H1 (cell line): ENCODE measurements around the gene ABCD2. TPM values are rescaled to one million over a fixed set of nuclear protein-coding genes. Genes with fewer than 3 reads are reported as not detected.
"Not testable (repeated sequence)": the region's sequence is repeated elsewhere in the genome, so short reads cannot be mapped to it uniquely, and the experiment has no call there.

ENCODE experiments used
- CTCF ChIA-PET: fragments of 300-600 bp; sonication (Branson Sonifier 250); formaldehyde crosslinking; loops from one replicate; lab custom pipeline; 2021; ENCODE audit not compliant: partially characterized antibody; lab: Charles Lee
- POLR2A ChIA-PET: fragments of 300-600 bp; sonication (Branson Sonifier 250); formaldehyde crosslinking; loops from one replicate; lab custom pipeline; 2021; ENCODE audit warnings: inconsistent platforms; ENCODE audit not compliant: partially characterized antibody; lab: Charles Lee
- DNase-seq, 2 experiments: peaks; one replicate each; pipeline versions ENCODE4 v3.0.0 to v3.0.0-alpha.2; 2010 to 2022; ENCODE audit warnings: low spot score in 2 of 2, low read depth in 1 of 2, mixed read lengths in 1 of 2
- FAIRE-seq: peaks from 2 replicates; lab custom pipeline; 2011; peaks lifted over from hg19 to GRCh38; lab: Jason Lieb, UNC
- H2AFZ ChIP-seq: 2 replicates; pipeline ENCODE4 v1.8.1; 2012; ENCODE audit warnings: low read length, inconsistent platforms
- H2AK5ac ChIP-seq: 2 replicates; pipeline ENCODE4 v1.6.1; 2013; ENCODE audit warnings: low read depth, low read length
- H2BK120ac ChIP-seq: replicated peaks from 2 replicates; pipeline ENCODE3; 2013; ENCODE audit warnings: low read depth, low read length, inconsistent platforms
- H2BK12ac ChIP-seq: 2 replicates; pipeline ENCODE4 v1.6.1; 2013; ENCODE audit warnings: low read depth, low read length
- H2BK15ac ChIP-seq: 2 replicates; pipeline ENCODE4 v1.6.1; 2013; ENCODE audit warnings: low read length
- H2BK20ac ChIP-seq: 2 replicates; pipeline ENCODE4 v1.6.1; 2013; ENCODE audit warnings: low read length
- H2BK5ac ChIP-seq: 2 replicates; pipeline ENCODE4 v1.6.1; 2013; ENCODE audit warnings: low read depth, low read length
- H3K14ac ChIP-seq: 2 replicates; pipeline ENCODE4 v1.6.1; 2013; ENCODE audit warnings: inconsistent platforms; ENCODE audit not compliant: insufficient read length
- H3K18ac ChIP-seq: 2 replicates; pipeline ENCODE4 v1.6.1; 2013; ENCODE audit warnings: low read length; ENCODE audit errors: extremely low read depth
- H3K23ac ChIP-seq: 2 replicates; pipeline ENCODE4 v1.6.1; 2013; ENCODE audit warnings: inconsistent platforms; ENCODE audit not compliant: insufficient read length
- H3K23me2 ChIP-seq: 2 replicates; pipeline ENCODE4 v1.6.1; 2013; ENCODE audit warnings: low read depth, low read length
- H3K27ac ChIP-seq: 2 replicates; pipeline ENCODE4 v1.6.1; 2011; ENCODE audit warnings: low read depth, low read length, inconsistent platforms
- H3K27me3 ChIP-seq, 4 experiments: replicated peaks in 1 of 4; 1 replicate in 1 of 4; 2 replicates in 3 of 4; pipeline versions ENCODE4 v1.6.1 to v1.8.1; 2011 to 2013; ENCODE audit warnings: low read length in 3 of 4, mild to moderate bottlenecking in 3 of 4, inconsistent platforms in 2 of 4, mixed read lengths in 2 of 4, moderate library complexity in 1 of 4; ENCODE audit not compliant: control insufficient read depth in 3 of 4, insufficient read depth in 3 of 4; ENCODE audit errors: extremely low read depth in 1 of 4
- H3K36me3 ChIP-seq, 4 experiments: 2 replicates each; pipeline versions ENCODE4 v1.6.1 to v1.8.1; 2011 to 2013; ENCODE audit warnings: mild to moderate bottlenecking in 4 of 4, low read length in 3 of 4, moderate library complexity in 2 of 4, control low read depth in 1 of 4, inconsistent platforms in 1 of 4; ENCODE audit not compliant: insufficient read depth in 4 of 4, control insufficient read depth in 2 of 4
- H3K4ac ChIP-seq: replicated peaks from 2 replicates; pipeline ENCODE3; 2013; ENCODE audit warnings: low read length, low read depth, mixed read lengths, inconsistent platforms; ENCODE audit not compliant: insufficient read length
- H3K4me1 ChIP-seq, 4 experiments: replicated peaks in 1 of 4; 1 replicate in 1 of 4; 2 replicates in 3 of 4; pipeline versions ENCODE4 v1.6.1 to v1.8.1; 2011 to 2013; ENCODE audit warnings: low read length in 3 of 4, inconsistent platforms in 2 of 4, mixed read lengths in 1 of 4; ENCODE audit not compliant: insufficient read depth in 4 of 4, control insufficient read depth in 3 of 4
- H3K4me2 ChIP-seq, 2 experiments: 2 replicates each; pipeline versions ENCODE4 v1.6.1 to v1.8.1; 2011 to 2013; ENCODE audit warnings: low read depth in 2 of 2, low read length in 2 of 2, control low read depth in 1 of 2, inconsistent platforms in 1 of 2, mild to moderate bottlenecking in 1 of 2; ENCODE audit not compliant: insufficient read depth in 1 of 2
- H3K4me3 ChIP-seq, 4 experiments: fragments of 200-600, 300-600 bp in 1 of 4; sonication (generic), shearing (Covaris generic), sonication (Bioruptor Twin) in 1 of 4; 2 replicates each; pipeline versions ENCODE4 v1.5.1 to v1.8.1; 2011 to 2016; ENCODE audit warnings: low read length in 4 of 4, low read depth in 3 of 4, control low read depth in 2 of 4, inconsistent platforms in 2 of 4, mild to moderate bottlenecking in 2 of 4, mixed read lengths in 1 of 4, moderate library complexity in 1 of 4; ENCODE audit not compliant: insufficient read depth in 2 of 4; ENCODE audit errors: extremely low read depth in 1 of 4
- H3K56ac ChIP-seq: replicated peaks from 2 replicates; pipeline ENCODE3; 2013; ENCODE audit warnings: low read depth, mild to moderate bottlenecking, mixed read lengths, low read length, inconsistent platforms; ENCODE audit not compliant: insufficient read length
- H3K79me1 ChIP-seq: 2 replicates; pipeline ENCODE4 v1.6.1; 2013; ENCODE audit warnings: low read depth, low read length, control low read depth
- H3K79me2 ChIP-seq, 2 experiments: 2 replicates each; pipeline versions ENCODE4 v1.6.1 to v1.8.1; 2012 to 2013; ENCODE audit warnings: low read length in 2 of 2, mild to moderate bottlenecking in 2 of 2, inconsistent platforms in 1 of 2; ENCODE audit not compliant: insufficient read depth in 2 of 2, control insufficient read depth in 1 of 2
- H3K9ac ChIP-seq, 4 experiments: replicated peaks in 1 of 4; 1 replicate in 1 of 4; 2 replicates in 3 of 4; pipeline versions ENCODE4 v1.6.1 to v1.8.1; 2011 to 2013; ENCODE audit warnings: low read depth in 3 of 4, low read length in 3 of 4, control low read depth in 2 of 4, mild to moderate bottlenecking in 2 of 4, moderate library complexity in 2 of 4, inconsistent platforms in 1 of 4; ENCODE audit errors: extremely low read depth in 1 of 4
- H3K9me3 ChIP-seq, 2 experiments: 2 replicates each; pipeline versions ENCODE4 v1.6.1 to v1.8.1; 2012 to 2013; ENCODE audit warnings: mild to moderate bottlenecking in 2 of 2, moderate library complexity in 2 of 2, control low read depth in 1 of 2, inconsistent platforms in 1 of 2, low read depth in 1 of 2, low read length in 1 of 2, mixed read lengths in 1 of 2; ENCODE audit not compliant: insufficient read depth in 2 of 2
- H4K20me1 ChIP-seq, 2 experiments: replicated peaks in 1 of 2; 2 replicates each; pipeline versions ENCODE3 to v1.8.1; 2011 to 2013; ENCODE audit warnings: inconsistent platforms in 2 of 2, low read length in 2 of 2, mild to moderate bottlenecking in 1 of 2; ENCODE audit not compliant: insufficient read depth in 2 of 2, control insufficient read depth in 1 of 2
- H4K5ac ChIP-seq: 2 replicates; pipeline ENCODE4 v1.6.1; 2013; ENCODE audit warnings: low read length, low read depth, mixed read lengths, inconsistent platforms; ENCODE audit not compliant: insufficient read length
- H4K8ac ChIP-seq: 2 replicates; pipeline ENCODE4 v1.8.0; 2013; ENCODE audit warnings: mild to moderate bottlenecking, moderate library complexity, low read length, inconsistent platforms; ENCODE audit not compliant: insufficient read depth; ENCODE audit errors: extremely low read depth
- H4K91ac ChIP-seq: replicated peaks from 2 replicates; pipeline ENCODE3; 2013; ENCODE audit warnings: low read length, mixed read lengths, inconsistent platforms; ENCODE audit not compliant: insufficient read length
- WGBS, 2 experiments: shearing (Covaris generic) in 1 of 2; methylation state at CpG; one replicate each; pipeline versions ENCODE4 v1.1.6 to v1.1.7; 2013 to 2015; ENCODE audit warnings: low lambda C conversion rate in 2 of 2, mixed read lengths in 2 of 2, inconsistent platforms in 1 of 2, low coverage in 1 of 2, missing lambda C conversion rate in 1 of 2; ENCODE audit not compliant: insufficient replicate concordance in 2 of 2, insufficient coverage in 1 of 2, insufficient read length in 1 of 2; ENCODE audit errors: extremely low coverage in 1 of 2, missing lambda C conversion rate in 1 of 2; 5-methylcytosine and 5-hydroxymethylcytosine counted together
- polyA plus RNA-seq, 7 experiments: library from polyadenylated mRNA; depleted of rRNA in 3 of 7; stranded (reverse) in 5 of 7; unstranded in 2 of 7; fragments of >200 nt in 5 of 7; fragments of 200-250 nt in 2 of 7; gene quantifications; 1 replicate in 5 of 7; 2 replicates in 1 of 7; 4 replicates in 1 of 7; pipeline versions ENCODE4 v1.2.1 to v1.2.3, GENCODE V29; 2011 to 2013; ENCODE audit warnings: missing spikeins in 2 of 7, mixed read lengths in 2 of 7
- total RNA-seq: library from RNA; stranded (reverse); fragmentation: NEBNext Ultra II Directional; extraction: Animal tissue kit (Norgen Biotek cat#: 25700); gene quantifications from 2 replicates; pipeline ENCODE4 v1.2.1, GENCODE V29; 2021

Gene ABCD2
- total and polyA plus RNA-seq, 2 of the 8 experiments (the other 6 are each of a cell fraction or from before 2014, with no cell fraction given) = not detected

GRCh38 chr12:39544211-39544610, 75.4 kb downstream of the ABCD2 start:
- H4K20me1 ChIP-seq, H3K27ac ChIP-seq, H3K9me3 ChIP-seq, DNase-seq, H3K4me3 ChIP-seq, H3K23ac ChIP-seq, H3K79me2 ChIP-seq, H2BK5ac ChIP-seq, H3K4me2 ChIP-seq, H4K8ac ChIP-seq, H3K36me3 ChIP-seq, H3K79me1 ChIP-seq, H3K9ac ChIP-seq, H2BK12ac ChIP-seq, H3K4ac ChIP-seq, FAIRE-seq, H3K56ac ChIP-seq, H4K5ac ChIP-seq, H2BK120ac ChIP-seq, H3K14ac ChIP-seq, H2BK20ac ChIP-seq, H3K4me1 ChIP-seq, H3K27me3 ChIP-seq, H3K18ac ChIP-seq, H2BK15ac ChIP-seq, H2AK5ac ChIP-seq, H3K23me2 ChIP-seq, H4K91ac ChIP-seq, POLR2A ChIA-PET: not testable (repeated sequence)
- 89% methylated on average over 2 of the region's 2 CpGs; no CpG with 5 or more reads in 1 of the 2 experiments for WGBS, 2 experiments
- peak overlapping the region; percentile 20; the same call in 1 of the 2 replicates for H2AFZ ChIP-seq
- CTCF ChIA-PET = interaction anchor here (1.0 kb wide), 1 partner anchor 10 kb away, joined by 3 read pairs; no protein-coding TSS in a partner anchor
